ENCODE data around the gene B3GLCT.
"Not testable (repeated sequence)": the region's sequence is repeated elsewhere in the genome, so short reads cannot be mapped to it uniquely, and the experiment has no call there.

B3GLCT gene

GRCh38 chr13:31168166-31168565, 31.6 kb upstream of the B3GLCT start:
- no peak overlapping the region for H3K27ac ChIP-seq (ENCODE audit: low read depth, low read length)
- no peak overlapping the region for H3K9ac ChIP-seq (ENCODE audit: low read depth, low read length)
- H3K36me3 ChIP-seq (ENCODE audit: insufficient read depth, low read length) = no peaks in the 10 kb centered on the region
- H3K27me3 ChIP-seq (ENCODE audit: insufficient read depth, low read length) = no peaks in the 10 kb centered on the region
- H3K9me3 ChIP-seq (ENCODE audit: insufficient read depth, low read depth, low read length) = no peaks in the 10 kb centered on the region
- H3K4me1 ChIP-seq (ENCODE audit: insufficient read depth, low read length) = no peaks in the 10 kb centered on the region; the same call in 1 of the 2 replicates
- H3K4me3 ChIP-seq (ENCODE audit: low read length) = no peak overlapping the region
- 80% methylated on average over 1 of the region's 2 CpGs for WGBS

DNA sequence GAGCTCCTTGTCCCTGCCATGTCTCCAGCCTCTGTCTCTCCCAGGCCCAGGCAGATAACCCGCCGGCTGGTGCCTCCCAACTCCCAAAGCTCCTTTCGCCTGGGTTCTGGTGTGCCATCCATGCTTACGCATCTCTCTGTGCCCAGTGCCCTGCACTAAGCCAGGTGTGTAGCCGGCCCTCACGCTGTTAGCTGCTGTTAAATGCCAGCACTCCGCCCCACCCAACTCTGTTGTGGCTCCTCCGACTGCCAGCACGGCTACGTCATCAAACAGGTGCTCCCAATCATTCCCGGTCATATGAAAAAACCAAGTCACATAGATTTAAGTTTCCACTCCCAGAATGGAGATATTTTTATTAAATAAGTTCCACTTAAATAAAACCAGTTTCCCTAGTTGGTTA, 31.0 kb upstream of the B3GLCT start:
- no peaks in the 10 kb centered on the region; the same call in 1 of the 2 replicates for H3K4me1 ChIP-seq (ENCODE audit: insufficient read depth, low read length)
- H3K27ac ChIP-seq (ENCODE audit: low read depth, low read length) = no peak overlapping the region
- H3K4me3 ChIP-seq (ENCODE audit: low read length) = no peak overlapping the region
- no peaks in the 10 kb centered on the region for H3K36me3 ChIP-seq (ENCODE audit: insufficient read depth, low read length)
- no peaks in the 10 kb centered on the region for H3K27me3 ChIP-seq (ENCODE audit: insufficient read depth, low read length)
- H3K9me3 ChIP-seq (ENCODE audit: insufficient read depth, low read depth, low read length) = no peaks in the 10 kb centered on the region
- 89% methylated on average over 11 of the region's 11 CpGs for WGBS
- H3K9ac ChIP-seq (ENCODE audit: low read depth, low read length) = no peak overlapping the region

DNA sequence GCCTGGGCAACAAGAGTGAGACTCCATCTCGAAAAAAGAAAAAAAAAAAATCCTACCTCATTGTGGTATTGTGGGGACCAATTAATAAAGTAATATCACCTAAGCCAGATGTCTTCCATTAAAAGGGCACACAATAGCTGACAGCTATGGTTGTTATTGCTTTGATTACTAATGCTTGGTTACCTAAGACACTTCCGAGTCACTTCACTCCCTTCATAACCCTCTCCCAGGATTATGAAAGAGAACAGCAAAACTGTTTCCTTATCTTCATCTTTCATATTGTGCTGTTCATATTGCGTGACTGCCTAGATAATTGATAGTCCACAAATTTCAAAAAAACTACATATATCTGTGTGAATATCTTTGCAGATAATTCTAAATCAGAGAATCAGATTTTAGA, 27.8 kb upstream of the B3GLCT start:
- WGBS = 94% methylated on average over 2 of the region's 3 CpGs
- Histone ChIP-seq H3K27ac (ENCODE audit: low read depth, low read length) (no peak overlapping the region), H3K9me3 (ENCODE audit: insufficient read depth, low read depth, low read length) (no peaks in the 10 kb centered on the region), H3K27me3 (ENCODE audit: insufficient read depth, low read length) (no peaks in the 10 kb centered on the region), H3K36me3 (ENCODE audit: insufficient read depth, low read length) (no peaks in the 10 kb centered on the region), H3K4me3 (ENCODE audit: low read length) (no peak overlapping the region), H3K9ac (ENCODE audit: low read depth, low read length) (no peak overlapping the region), H3K4me1 (ENCODE audit: insufficient read depth, low read length) (no peaks in the 10 kb centered on the region; the same call in 1 of the 2 replicates)

DNA sequence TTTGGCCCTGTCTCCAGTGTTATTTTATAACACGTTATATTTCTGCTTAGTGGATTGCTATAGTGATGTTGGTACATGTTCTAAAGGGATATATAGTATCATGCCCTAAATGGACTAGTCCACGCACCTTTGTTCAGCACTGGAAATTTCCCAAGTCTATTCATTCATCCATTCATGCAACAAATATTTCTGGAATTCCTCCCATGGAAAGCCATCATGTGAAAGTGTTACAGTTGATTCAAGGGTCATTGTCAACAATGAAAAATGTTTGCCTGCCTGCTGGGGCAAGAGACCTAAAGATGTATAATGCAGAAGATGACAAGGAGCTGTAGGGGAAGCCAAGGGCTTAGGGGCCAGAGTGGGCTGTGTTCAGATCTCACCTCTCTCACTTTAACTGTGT, 27.2 kb upstream of the B3GLCT start:
- no peak overlapping the region for H3K27ac ChIP-seq (ENCODE audit: low read depth, low read length)
- no peaks in the 10 kb centered on the region for H3K27me3 ChIP-seq (ENCODE audit: insufficient read depth, low read length)
- no peaks in the 10 kb centered on the region; the same call in 1 of the 2 replicates for H3K4me1 ChIP-seq (ENCODE audit: insufficient read depth, low read length)
- WGBS = 100% methylated on average over 2 of the region's 2 CpGs
- no peak overlapping the region for H3K9ac ChIP-seq (ENCODE audit: low read depth, low read length)
- H3K9me3 ChIP-seq (ENCODE audit: insufficient read depth, low read depth, low read length) = no peaks in the 10 kb centered on the region
- H3K4me3 ChIP-seq (ENCODE audit: low read length) = no peak overlapping the region
- H3K36me3 ChIP-seq (ENCODE audit: insufficient read depth, low read length) = no peaks in the 10 kb centered on the region

DNA sequence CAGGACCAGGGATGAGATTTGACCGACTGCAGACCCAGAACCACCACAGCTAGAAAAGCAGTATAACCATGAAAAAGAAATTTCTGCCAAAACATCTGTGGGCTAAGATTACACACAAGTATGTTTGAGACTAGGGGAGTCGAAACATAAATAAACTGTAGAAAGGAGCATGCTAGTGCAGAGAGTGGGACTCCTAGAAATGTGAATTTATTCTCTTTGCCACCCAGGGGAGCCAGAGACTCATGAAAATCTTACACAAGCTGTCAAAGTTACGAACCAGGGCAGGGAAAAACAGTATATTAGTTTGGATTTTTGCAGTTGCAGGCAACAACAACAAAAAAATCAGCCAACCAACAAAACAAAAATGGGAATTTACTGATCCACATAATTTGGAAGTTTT, 25.8 kb upstream of the B3GLCT start:
- 99% methylated on average over 3 of the region's 3 CpGs for WGBS

GRCh38 chr13:31175847-31176532, 23.8 kb upstream of the B3GLCT start:
- H3K27me3 ChIP-seq (ENCODE audit: insufficient read depth, low read length) = no peaks in the 10 kb centered on the region
- H3K4me3 ChIP-seq (ENCODE audit: low read length) = no peak overlapping the region
- H3K9me3 ChIP-seq (ENCODE audit: insufficient read depth, low read depth, low read length) = no peaks in the 10 kb centered on the region
- 91% methylated on average over 3 of the region's 3 CpGs for WGBS
- H3K9ac ChIP-seq (ENCODE audit: low read depth, low read length) = no peak overlapping the region
- no peak overlapping the region for H3K27ac ChIP-seq (ENCODE audit: low read depth, low read length)
- H3K4me1 ChIP-seq (ENCODE audit: insufficient read depth, low read length) = no peaks in the 10 kb centered on the region
- H3K36me3 ChIP-seq (ENCODE audit: insufficient read depth, low read length) = no peaks in the 10 kb centered on the region

More for the DNA sequence above, 25.8 kb upstream of the B3GLCT start:
- Histone ChIP-seq H3K4me3 (ENCODE audit: low read length) (no peak overlapping the region), H3K36me3 (ENCODE audit: insufficient read depth, low read length) (no peaks in the 10 kb centered on the region), H3K9ac (ENCODE audit: low read depth, low read length) (no peak overlapping the region), H3K27ac (ENCODE audit: low read depth, low read length) (no peak overlapping the region), H3K9me3 (ENCODE audit: insufficient read depth, low read depth, low read length) (no peaks in the 10 kb centered on the region), H3K27me3 (ENCODE audit: insufficient read depth, low read length) (no peaks in the 10 kb centered on the region), H3K4me1 (ENCODE audit: insufficient read depth, low read length) (no peaks in the 10 kb centered on the region; the same call in 1 of the 2 replicates)

- WGBS = 96% methylated on average over 12 of the region's 12 CpGs
- not testable (repeated sequence) for H3K9ac ChIP-seq (ENCODE audit: low read depth, low read length); H3K4me1 ChIP-seq (ENCODE audit: insufficient read depth, low read length)
These were observed 21.8 kb upstream of the B3GLCT start for GRCh38 chr13:31177813-31178495.

GRCh38 chr13:31179241-31179640, 20.5 kb upstream of the B3GLCT start:
- no peak overlapping the region for H3K27ac ChIP-seq (ENCODE audit: low read depth, low read length)
- H3K36me3 ChIP-seq (ENCODE audit: insufficient read depth, low read length) = no peaks in the 10 kb centered on the region
- WGBS = 94% methylated on average over 8 of the region's 8 CpGs
- no peak overlapping the region for H3K9ac ChIP-seq (ENCODE audit: low read depth, low read length)
- H3K4me3 ChIP-seq (ENCODE audit: low read length) = no peak overlapping the region
- no peaks in the 10 kb centered on the region for H3K4me1 ChIP-seq (ENCODE audit: insufficient read depth, low read length)
- no peaks in the 10 kb centered on the region for H3K27me3 ChIP-seq (ENCODE audit: insufficient read depth, low read length)
- H3K9me3 ChIP-seq (ENCODE audit: insufficient read depth, low read depth, low read length) = no peaks in the 10 kb centered on the region

More at GRCh38 chr13:31177813-31178495, 21.8 kb upstream of the B3GLCT start:
- H3K27me3 ChIP-seq (ENCODE audit: insufficient read depth, low read length); H3K36me3 ChIP-seq (ENCODE audit: insufficient read depth, low read length); H3K9me3 ChIP-seq (ENCODE audit: insufficient read depth, low read depth, low read length); H3K27ac ChIP-seq (ENCODE audit: low read depth, low read length); H3K4me3 ChIP-seq (ENCODE audit: low read length): not testable (repeated sequence)

- Histone ChIP-seq H3K9me3 (ENCODE audit: insufficient read depth, low read depth, low read length) (no peaks in the 10 kb centered on the region), H3K27ac (ENCODE audit: low read depth, low read length) (no peak overlapping the region)
- 95% methylated on average over 5 of the region's 5 CpGs for WGBS
These were observed 20.0 kb upstream of the B3GLCT start for GRCh38 chr13:31179754-31180153.

DNA sequence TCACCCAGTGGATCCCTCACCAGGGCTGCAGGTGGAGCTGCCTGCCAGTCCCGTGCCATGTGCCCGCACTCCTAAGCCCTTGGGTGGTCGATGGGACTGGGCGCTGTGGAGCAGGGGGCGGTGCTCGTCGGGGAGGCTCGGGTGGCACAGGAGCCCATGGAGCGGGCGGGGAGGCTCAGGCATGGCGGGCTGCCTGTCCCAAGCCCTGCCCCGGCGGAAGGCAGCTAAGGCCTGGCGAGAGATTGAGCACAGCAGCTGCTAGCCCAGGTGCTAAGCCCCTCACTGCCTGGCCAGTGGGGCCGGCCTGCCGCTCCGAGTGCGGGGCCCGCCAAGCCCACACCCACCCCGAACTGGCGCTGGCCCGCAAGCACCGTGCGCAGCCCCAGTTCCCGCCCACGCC, 16.8 kb upstream of the B3GLCT start:
- no peaks in the 10 kb centered on the region for H3K9me3 ChIP-seq (ENCODE audit: insufficient read depth, low read depth, low read length)
- H3K4me3 ChIP-seq (ENCODE audit: low read length) = no peak overlapping the region
- H3K9ac ChIP-seq (ENCODE audit: low read depth, low read length) = no peak overlapping the region
- H3K27me3 ChIP-seq (ENCODE audit: insufficient read depth, low read length) = no peaks in the 10 kb centered on the region
- H3K4me1 ChIP-seq (ENCODE audit: insufficient read depth, low read length) = no peaks in the 10 kb centered on the region
- H3K27ac ChIP-seq (ENCODE audit: low read depth, low read length) = no peak overlapping the region
- WGBS = 94% methylated on average over 26 of the region's 26 CpGs
- H3K36me3 ChIP-seq (ENCODE audit: insufficient read depth, low read length) = no peaks in the 10 kb centered on the region

More at GRCh38 chr13:31179754-31180153, 20.0 kb upstream of the B3GLCT start:
- no peak overlapping the region for H3K4me3 ChIP-seq (ENCODE audit: low read length)
- no peak overlapping the region for H3K9ac ChIP-seq (ENCODE audit: low read depth, low read length)
- H3K36me3 ChIP-seq (ENCODE audit: insufficient read depth, low read length) = no peaks in the 10 kb centered on the region
- H3K27me3 ChIP-seq (ENCODE audit: insufficient read depth, low read length) = no peaks in the 10 kb centered on the region
- H3K4me1 ChIP-seq (ENCODE audit: insufficient read depth, low read length) = no peaks in the 10 kb centered on the region

- Histone ChIP-seq H3K9ac (ENCODE audit: low read depth, low read length) (no peak overlapping the region), H3K36me3 (ENCODE audit: insufficient read depth, low read length) (no peaks in the 10 kb centered on the region), H3K9me3 (ENCODE audit: insufficient read depth, low read depth, low read length) (0 out of 2 replicates have a peak, but pooled peaks cover 4% of the 10 kb centered on the region), H3K4me3 (ENCODE audit: low read length) (no peak overlapping the region), H3K4me1 (ENCODE audit: insufficient read depth, low read length) (no peaks in the 10 kb centered on the region), H3K27ac (ENCODE audit: low read depth, low read length) (no peak overlapping the region), H3K27me3 (ENCODE audit: insufficient read depth, low read length) (no peaks in the 10 kb centered on the region)
- WGBS = 93% methylated on average over 6 of the region's 6 CpGs
These were observed 15.3 kb upstream of the B3GLCT start for GRCh38 chr13:31184451-31184850.

Measured in HUES64 (cell line).